GM18499 (cell line): ENCODE results near the gene EXOSC5.
"Not testable (repeated sequence)": the region's sequence is repeated elsewhere in the genome, so short reads cannot be mapped to it uniquely, and the experiment has no call there.

Source experiments
- ATAC-seq: cut with Tn5 transposase; IDR thresholded peaks from one replicate; pipeline ENCODE4 v1.9.1; 2021; ENCODE audit warnings: moderate number of reproducible peaks; ENCODE audit not compliant: insufficient read depth, unreplicated experiment

The EXOSC5 gene

DNA sequence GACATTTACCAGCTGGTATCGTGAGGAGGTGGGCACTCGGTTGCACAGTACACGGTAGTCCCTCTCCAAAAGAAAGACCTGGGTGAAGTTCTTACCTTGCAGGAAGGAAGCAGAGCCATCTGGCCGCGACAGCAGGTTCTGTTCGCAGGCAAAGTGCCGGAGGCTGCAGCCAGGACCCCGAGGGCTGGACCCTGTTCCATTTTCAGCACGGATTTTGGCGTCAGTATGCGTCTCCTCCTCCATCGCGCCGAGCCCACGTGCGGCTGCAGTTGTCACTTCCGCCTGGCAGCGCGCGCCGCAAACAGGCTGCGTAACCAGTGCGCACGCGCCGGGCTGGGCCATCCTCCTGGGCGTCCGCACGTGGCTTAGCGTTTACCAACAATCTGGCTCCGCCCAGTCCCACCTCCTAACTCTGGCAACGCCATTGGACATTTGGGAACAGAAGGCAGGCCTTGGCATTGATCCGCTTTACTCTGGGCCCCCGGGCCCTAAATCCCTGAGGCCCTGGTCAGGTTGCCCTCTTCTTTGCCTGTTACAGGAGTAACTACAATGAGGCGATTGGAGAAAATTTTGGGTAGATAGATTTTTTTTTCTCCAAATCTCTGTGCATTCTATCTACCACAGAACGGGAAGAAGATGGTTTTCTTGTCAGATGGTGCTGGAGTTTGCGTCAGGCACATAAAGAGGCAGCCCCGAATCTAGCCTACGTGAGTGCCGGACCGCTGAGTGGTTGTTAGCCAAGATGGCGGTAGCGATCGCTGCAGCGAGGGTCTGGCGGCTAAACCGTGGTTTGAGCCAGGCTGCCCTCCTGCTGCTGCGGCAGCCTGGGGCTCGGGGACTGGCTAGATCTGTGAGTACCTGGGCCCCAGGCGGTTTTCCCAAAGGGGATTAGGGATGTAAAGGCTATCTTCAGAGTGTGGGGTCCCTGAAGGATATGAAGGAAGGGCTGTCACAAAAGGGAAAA, at the start of gene EXOSC5, which contains the start of gene BCKDHA:
EXOSC5 (minus strand) TSS at position 274 of the 964 bp plus-strand sequence; CDS start at position 243, 31 bp downstream.
BCKDHA (plus strand) TSS at position 733 of the 964 bp plus-strand sequence; CDS start at position 743, 10 bp downstream.
- ATAC-seq, result peak; percentile 89

DNA sequence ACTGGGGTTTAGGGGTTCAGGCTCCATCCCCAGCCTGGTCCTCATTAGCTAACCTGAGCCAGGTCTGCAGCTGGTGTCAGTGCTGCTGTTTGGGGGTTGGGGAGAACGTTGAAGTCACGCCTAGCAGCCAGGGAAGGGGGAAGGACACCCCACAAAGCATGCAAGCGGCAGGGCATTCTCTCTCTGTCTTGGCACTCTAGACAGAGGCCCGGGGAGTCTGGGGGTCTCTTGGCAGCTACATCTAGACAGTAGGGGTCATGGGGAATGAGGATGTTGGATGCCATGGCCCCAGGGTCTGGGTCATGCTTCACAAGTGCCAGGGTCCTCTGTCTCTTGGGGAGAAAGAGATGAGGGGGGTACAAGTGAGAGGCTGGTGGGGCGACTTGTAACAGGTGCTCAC, 48.4 kb upstream of the EXOSC5 start:
- ATAC-seq, result no peak

DNA sequence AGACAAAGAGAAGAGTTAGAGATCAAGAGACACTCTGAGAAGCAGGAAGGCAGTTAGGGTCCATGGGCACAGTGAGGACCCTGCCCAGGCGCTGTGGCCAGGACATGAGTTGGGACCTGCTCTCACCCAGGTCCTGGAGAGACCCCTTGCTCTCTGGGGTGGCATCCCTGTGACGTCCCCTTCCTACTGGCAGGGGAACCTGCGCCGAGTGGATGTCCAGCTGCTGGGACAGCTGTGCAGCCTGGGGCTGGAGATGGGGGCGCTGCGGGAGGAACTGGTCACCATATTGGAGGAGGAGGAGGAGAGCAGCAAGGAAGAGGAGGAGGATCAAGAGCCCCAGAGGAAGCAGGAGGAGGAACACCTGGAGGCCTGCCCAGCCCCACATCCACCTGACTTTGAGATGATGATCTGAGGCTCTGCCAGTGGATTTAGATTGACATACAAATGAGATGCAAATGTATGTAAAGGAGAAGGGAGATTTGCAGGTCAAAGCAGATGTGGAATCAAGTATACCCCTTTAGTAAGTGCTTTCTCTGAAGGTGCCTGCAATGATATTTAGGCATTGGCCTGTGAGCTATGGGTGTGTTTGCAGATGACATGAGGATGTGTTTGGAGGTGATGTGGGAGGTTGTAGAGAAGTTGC, 46.8 kb upstream of the EXOSC5 start:
- no peak for ATAC-seq

DNA sequence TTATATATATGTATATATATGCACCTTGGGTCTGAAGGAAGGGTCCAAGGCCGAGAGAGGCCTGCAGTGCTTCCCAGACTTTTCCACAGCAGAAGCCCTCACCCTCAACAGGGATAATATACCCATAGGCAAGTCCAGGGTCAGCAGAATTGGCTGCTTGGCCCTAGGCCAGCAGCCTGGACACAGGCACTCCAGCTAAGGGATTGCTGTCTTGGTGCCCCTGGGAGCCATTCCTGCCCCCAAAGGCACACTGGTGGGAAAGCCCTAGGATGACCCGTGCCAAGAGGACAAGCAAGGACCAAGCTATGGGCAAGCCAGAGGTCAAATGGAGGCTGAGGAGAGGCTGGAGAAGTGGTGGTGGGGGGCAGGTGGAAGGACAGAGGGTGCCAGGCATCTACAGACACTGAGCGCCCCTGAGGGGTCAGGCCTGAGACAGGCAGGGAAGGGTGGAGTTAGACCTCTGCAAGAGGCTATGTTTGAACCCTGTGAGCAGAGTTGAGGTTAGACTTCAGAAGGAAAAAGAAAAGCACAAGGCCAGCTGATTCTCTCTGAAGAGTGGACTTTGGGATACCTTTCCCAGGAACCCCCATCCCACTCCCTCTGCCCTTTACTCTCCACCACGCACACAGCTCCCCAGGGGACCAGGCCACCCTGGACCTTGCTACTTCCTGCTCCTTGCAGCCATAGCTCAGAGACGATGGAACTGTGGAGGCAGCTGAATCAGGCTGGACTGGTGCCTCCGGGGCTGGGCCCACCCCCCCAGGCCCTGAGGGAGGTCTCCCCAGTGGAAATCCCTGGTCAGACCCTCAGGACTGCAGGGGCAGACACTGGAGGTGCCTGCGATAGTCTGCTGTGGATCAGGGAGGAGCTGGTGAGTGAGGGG, 45.6 kb upstream of the EXOSC5 start, which contains the start of gene ERICH4:
ERICH4 (plus strand) TSS at position 684 of the 883 bp plus-strand sequence; CDS start at position 698, 14 bp downstream.
- ATAC-seq, result no peak

DNA sequence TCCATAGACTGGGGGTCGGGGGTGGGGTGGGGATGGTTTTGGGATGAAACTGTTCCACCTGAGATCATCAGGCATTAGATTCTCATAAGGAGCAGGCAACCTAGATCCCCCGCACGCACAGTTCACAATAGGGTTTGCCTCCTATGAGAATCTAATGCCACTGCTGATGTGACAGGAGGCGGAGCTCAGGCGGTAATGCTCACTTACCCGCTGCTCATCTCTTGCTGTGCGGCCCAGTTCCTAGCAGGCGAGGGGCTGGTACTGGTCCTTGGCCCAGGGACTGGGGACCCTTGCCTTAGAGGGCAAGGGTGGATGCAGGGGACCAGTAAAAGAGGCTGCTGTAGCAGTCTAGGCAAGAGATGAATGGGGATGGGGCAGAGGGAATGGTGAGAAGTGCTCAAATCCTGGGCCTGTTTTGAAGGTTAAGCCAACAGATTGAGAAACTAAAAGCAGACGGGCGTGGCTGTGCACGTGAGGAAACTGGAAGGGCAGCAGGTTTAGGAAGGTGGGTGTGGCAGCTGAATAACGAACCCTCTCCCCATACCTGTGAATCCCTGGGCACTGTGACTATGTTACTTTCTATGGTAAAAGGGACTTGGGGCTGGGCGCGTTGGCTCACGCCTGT, 44.3 kb upstream of the EXOSC5 start:
- ATAC-seq, result no peak

DNA sequence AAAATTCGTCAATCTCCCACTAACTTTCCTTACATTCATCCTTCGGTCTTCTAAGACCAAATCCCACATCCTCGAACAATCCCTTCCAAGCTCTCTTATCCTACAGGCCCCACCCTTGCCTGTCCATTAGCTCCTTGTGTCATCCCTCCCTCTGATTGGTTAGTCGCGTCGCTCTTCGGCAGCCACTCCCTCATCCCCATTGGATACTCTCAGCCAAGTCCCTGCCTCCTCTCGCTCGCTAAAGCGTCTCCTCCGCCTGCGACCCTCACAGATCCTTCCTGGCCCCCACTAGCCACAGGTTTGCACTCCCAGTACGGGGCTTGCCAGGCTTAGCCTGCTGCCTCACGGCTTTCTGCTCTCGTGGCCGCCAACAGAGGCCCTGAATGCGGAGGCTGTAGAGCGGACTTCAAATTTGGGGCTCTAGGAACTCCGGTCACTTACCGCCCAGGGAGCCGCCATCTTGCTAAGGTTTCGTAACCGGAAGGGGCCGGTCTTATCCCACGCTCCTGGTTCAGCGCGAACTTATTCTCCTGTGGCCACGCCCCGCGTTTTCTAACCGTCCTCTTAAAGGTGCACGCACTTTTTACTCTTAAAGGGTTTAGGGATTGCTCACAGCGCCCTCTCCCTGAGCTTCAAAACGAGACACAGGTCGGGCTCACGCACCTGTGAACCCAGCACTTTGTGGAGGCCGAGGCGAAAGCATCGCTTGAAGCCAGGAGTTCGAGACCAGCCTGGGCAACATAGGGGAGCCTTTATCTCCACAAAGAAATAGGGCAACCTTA, 42.5 kb upstream of the EXOSC5 start, which contains the start of gene DMAC2:
DMAC2 (minus strand) TSS at position 472 of the 782 bp plus-strand sequence; CDS start at position 459, 13 bp downstream.
- peak; percentile 77 for ATAC-seq

DNA sequence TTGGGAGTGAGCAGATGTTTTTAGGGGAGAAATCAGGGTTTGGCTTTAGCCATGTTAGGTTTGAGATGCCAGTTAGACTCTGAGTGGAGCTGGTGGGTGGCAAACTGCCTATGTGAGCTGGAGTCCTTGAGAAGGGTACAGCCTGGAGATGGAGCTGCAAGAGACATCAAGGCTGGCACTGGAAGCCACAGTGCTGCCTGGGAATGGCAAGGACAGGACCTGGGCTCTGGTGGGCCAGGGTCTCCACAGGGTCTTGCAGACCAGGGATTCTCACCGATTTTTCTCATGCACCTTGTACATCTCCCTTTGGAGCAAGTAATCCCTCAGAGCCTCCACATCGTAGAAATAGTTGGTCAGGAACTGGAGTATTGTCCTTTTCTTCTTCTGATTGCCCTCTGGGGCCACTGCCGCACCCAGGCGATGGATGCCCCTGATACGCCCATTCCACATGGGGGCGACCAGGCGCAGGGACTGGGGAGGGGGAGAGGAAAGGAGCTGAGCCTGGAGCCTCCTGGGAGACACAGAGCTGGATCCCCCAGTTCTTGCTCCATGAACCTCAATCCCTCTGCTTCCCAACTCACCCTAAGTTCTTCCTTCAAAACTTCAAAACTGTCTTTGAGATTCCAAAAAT, 40.9 kb upstream of the EXOSC5 start:
- no peak for ATAC-seq

DNA sequence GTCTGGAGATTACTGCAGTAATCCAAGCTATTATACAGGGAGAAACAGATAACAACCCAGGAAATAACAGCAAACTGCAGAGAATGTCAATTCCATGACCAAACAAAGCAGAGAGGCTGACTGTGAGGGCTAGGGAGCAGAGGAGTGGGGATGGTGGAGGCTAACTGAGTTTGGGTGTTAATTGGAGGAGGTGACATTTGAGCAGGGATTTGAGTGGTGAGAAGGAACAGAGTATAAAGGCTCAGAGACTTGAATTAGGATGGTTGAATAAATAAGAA, 39.5 kb upstream of the EXOSC5 start:
- ATAC-seq, result no peak

DNA sequence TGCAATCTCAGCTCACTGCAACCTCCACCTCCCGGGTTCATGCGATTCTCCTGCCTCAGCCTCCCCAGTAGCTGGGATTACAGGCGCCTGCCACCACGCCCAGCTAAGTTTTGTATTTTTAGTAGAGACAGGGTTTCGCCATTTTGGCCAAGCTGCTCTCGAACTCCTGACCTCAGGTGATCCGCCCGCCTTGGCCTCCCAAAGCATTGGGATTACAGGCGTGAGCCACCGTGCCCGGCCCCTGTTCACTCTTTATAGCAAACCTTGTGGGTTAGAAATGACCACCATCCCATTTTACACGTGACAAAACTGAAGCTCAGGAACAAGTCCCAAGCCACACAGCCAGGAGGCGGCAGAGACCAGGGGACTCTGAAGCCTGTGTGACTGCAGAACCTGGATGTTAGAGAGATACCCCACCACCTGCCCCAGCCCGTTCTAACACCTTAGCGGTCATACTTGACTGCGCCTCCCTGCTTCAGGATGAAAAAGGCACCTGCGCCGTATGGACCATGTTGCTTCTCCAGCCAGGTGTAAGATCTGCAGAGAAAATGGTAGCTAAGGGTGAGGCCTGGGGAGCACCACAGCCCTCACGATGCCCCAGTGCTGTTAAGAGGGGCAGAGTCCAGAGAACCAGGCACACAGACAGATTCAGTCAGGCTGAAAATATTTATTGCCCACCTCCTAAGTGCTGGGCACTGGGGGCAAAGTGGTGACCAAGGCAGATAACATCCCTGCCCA, 38.9 kb upstream of the EXOSC5 start:
- no peak for ATAC-seq

DNA sequence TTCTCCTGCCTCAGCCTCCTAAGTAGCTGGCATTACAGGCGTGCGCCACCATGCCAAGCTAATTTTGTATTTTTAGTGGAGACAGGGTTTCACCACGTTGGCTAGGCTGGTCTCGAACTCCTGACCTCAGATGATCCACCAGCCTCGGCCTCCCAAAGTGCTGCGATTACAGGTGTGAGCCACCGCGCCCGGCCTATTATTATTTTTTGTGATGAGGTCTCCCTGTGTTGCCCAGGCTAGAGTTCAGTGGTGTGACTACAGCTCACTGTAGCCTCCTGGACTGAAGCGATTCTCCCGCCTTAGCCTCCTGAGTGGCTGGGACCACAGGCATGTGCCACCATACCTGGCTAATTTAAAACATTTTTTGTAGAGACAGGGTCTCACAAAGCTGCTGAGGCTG, 38.2 kb upstream of the EXOSC5 start:
- not testable (repeated sequence) for ATAC-seq

DNA sequence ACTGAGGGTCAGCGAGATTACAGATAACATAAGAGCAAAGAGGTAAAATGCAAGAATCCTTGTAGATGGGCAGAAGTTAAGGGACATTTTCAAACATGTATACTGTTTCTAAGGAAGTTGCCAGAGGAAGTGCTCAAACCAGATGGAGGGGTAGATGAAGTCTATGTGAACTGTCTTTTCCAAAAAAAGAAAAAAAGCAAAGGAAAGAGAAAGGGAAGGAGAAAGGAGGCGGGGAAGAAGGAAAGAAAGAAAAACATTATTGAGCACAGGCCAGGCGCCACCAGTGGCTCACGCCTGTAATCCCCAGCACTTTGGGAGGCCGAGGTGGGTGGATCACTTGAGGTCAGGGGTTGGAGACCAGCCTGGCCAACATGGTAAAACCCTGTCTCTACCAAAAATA, 37.3 kb upstream of the EXOSC5 start:
- no peak for ATAC-seq

DNA sequence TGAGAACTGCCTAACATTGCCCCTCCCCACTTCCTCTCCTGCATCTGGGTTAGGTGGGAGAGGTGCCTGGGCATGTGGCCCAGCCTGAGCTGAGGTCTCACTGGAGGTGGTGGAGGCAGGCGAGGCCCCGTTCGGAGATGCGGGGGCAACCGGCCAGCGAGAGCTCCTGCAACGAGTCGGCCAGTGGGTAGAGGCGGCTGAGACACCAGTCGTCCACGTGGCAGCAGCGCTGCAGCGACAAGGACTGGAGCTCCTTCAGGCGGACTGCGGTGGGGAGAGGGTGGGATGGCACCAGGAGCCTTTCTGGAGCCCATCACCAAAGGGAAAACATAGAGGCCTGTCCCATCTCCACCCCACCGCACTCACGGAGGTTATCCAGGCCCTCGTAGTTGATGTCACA, 36.0 kb upstream of the EXOSC5 start:
- ATAC-seq, result no peak

DNA sequence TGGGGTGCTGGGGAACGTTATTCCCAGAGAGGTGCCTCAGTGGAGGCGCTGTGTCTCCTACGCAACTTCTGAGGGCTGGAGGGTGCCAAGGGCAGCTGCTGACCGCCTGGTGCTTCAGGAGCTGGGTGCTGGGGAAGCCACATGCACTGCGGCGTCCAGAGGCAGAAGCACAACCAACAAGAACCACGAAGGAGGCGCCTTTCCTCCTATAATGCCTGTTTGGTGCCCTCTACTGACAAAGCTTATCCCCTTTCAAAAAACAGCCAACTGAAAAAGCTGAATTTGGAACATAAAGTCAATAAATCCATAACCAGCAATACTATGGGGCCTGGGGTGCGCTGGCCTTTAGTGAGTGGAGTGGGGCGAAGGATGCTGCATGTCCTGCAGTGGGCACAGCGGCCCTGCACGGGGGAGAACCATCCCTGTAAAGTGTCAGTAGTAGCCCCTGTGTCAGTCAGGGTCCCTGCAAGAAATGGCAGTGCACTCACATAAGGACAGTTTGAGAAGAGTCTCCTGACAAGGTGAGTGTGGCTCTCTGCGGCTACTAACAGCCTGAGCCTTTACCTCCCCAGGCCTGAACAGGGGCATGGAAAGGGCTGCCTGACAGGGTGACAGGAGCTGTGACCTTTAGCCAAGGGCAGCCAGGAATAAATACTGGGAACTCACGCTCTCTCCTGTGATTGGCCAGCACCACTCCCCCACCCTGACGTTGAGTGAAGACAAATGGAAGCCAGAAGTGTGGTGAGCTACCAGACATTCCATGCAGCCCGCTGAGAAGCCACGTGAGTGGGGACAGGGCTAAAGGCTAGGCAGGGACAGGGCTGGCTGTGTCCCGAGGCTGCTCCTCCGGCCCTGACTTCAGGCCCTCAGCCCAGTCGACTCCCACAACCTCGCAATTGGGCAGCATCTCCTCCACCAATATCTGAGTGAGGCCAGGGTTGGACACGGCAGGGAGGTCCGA, 34.5 kb upstream of the EXOSC5 start:
- ATAC-seq, result no peak

DNA sequence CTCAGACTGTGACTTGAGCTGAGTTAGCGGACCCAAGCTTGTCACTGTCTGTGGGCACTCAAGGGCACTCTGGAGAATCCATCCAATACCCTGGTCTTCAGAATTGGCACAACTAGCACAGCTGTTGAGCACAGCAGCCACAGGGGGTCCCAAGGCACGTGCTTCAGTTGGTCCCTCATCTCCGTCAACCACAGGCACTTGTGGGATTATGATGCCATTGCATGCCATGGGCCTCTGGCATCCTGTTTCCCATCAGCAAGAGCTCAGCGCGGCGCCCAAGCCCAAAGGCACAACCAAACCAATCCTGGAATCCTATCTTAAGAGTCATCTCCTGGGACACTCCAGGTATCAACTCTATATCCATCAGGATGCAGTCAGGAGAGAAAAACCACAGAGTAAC, 33.8 kb upstream of the EXOSC5 start:
- no peak for ATAC-seq

DNA sequence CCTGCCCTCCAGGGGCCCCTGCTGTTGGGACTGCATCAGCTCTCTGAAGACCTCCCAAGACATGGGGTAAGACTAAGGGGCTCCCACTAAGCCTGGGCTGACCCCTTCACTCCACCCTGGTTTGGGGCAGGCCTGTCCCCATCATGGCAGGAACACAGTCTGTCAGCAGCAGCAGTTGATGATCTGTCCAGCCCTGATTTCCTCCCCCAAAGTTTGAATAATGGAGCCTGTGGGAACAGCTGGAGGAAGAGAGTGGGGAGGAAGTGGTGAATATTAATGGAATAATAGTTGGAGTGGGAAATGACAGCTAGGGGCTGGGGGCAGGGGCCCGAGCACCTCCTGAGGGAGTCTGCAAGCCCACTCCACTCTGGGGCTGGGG, 31.3 kb upstream of the EXOSC5 start:
- ATAC-seq, result no peak

DNA sequence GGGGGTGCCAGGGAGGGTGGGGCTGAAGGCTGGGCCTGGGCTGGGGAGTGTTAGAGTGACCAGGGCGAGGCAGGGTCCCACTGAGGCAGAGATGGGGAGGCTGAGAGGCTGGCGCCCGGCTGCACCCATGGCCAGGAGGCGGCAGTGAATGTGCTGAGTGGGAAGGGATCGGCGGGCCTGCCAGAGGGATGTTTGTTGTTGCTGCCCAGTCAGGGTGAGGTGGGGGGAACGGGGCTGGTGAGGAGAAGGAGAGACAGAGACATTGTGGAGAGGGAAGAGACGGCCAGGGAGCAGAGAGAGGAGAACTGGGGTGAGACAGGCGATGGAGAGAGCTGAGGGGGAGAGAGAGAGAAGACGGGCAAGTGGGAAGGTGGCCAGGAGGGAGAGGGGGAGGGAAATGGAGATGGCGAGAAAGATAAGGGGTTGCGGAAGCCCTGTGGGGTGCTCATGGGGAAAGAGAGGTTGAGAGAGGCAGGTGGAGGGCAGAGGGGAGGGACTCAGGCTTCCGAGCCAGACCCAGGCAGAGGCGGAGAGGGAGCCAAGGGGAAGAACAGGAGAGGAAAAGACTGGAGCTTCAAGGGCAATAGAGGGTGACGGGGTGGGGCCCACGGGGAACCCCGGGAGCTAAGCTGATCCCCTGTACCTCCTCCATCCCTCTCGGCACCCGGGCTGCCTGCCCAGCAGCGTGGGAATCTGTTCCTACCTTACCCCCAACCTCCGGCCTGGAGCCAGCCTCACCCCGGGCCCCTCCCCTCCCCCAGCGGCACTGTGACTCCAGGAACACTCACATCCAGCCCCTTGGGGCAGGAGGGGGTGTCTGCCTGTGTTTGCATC, 30.7 kb upstream of the EXOSC5 start:
- no peak for ATAC-seq
